WTC11 (cell line): ENCODE results near the gene CDSN. TPM values are rescaled to one million over a fixed set of nuclear protein-coding genes. Genes with fewer than 3 reads are reported as not detected.

Experiments used
- ATAC-seq: fragments of 200-7000 bp; cut with Tn5 transposase; 2 replicates; pipeline ENCODE4 v1.10.0; 2021; ENCODE audit warnings: mild to moderate bottlenecking, moderate library complexity
- CTCF ChIA-PET: fragments of 300-600 bp; sonication (Branson Sonifier 250); formaldehyde crosslinking; loops from one replicate; lab custom pipeline; 2021; ENCODE audit warnings: antibody characterized with exemption; lab: Charles Lee
- POLR2A ChIA-PET: fragments of 350-600 bp; sonication (Branson Sonifier 250); formaldehyde crosslinking; loops from one replicate; lab custom pipeline; 2021; ENCODE audit warnings: antibody characterized with exemption; lab: Charles Lee
- DNase-seq: peaks from one replicate; pipeline ENCODE4 v3.0.0; 2021; ENCODE audit warnings: low spot score
- H3K27ac Mint-ChIP-seq: 2 replicates; pipeline ENCODE4 v1.8.0; 2021; ENCODE audit warnings: mixed read lengths
- H3K27me3 Mint-ChIP-seq: 2 replicates; pipeline ENCODE4 v1.8.0; 2021; ENCODE audit warnings: low read depth, mild to moderate bottlenecking, moderate library complexity, mixed read lengths
- H3K36me3 Mint-ChIP-seq: 2 replicates; pipeline ENCODE4 v1.8.0; 2021; ENCODE audit warnings: mixed read lengths
- H3K4me1 Mint-ChIP-seq: 2 replicates; pipeline ENCODE4 v1.8.0; 2022; ENCODE audit warnings: mixed read lengths
- H3K4me3 Mint-ChIP-seq: 2 replicates; pipeline ENCODE4 v1.8.0; 2021; ENCODE audit warnings: mild to moderate bottlenecking, moderate library complexity, mixed read lengths
- H3K9me3 Mint-ChIP-seq: 2 replicates; pipeline ENCODE4 v1.8.0; 2021; ENCODE audit warnings: mixed read lengths
- ESRRA ChIP-seq: sonication (generic); formaldehyde crosslinking; IDR thresholded peaks from 2 replicates; pipeline ENCODE4 v1.8.1; 2022; ENCODE audit warnings: mild to moderate bottlenecking, missing genetic modification reagents, borderline replicate concordance
- ETV6 ChIP-seq: sonication (generic); formaldehyde crosslinking; IDR thresholded peaks from 2 replicates; pipeline ENCODE4 v1.8.1; 2022; ENCODE audit warnings: mild to moderate bottlenecking, missing genetic modification reagents
- FOXJ3 ChIP-seq: sonication (generic); formaldehyde crosslinking; IDR thresholded peaks from 2 replicates; pipeline ENCODE4 v1.9.0; 2021; ENCODE audit warnings: missing genetic modification reagents, mild to moderate bottlenecking, borderline replicate concordance
- FOXK1 ChIP-seq: sonication (generic); formaldehyde crosslinking; IDR thresholded peaks from 2 replicates; pipeline ENCODE4 v1.8.0; 2022; ENCODE audit warnings: mild to moderate bottlenecking, moderate library complexity, missing genetic modification reagents
- HMGA2 ChIP-seq: fragments of 250-450 bp; sonication (Bioruptor Pico); IDR thresholded peaks from 2 replicates; pipeline ENCODE4 v1.4.0; 2021; ENCODE audit warnings: mild to moderate bottlenecking, moderate library complexity
- IRF2 ChIP-seq: sonication (generic); formaldehyde crosslinking; IDR thresholded peaks from 2 replicates; pipeline ENCODE4 v1.8.0; 2022; ENCODE audit warnings: low read depth, missing genetic modification reagents, borderline replicate concordance
- MAX ChIP-seq: sonication (generic); formaldehyde crosslinking; IDR thresholded peaks from 2 replicates; pipeline ENCODE4 v1.8.0; 2022; ENCODE audit warnings: mild to moderate bottlenecking, missing genetic modification reagents
- MXD4 ChIP-seq: fragments of 250-450 bp; sonication (Bioruptor Pico); IDR thresholded peaks from 2 replicates; pipeline ENCODE4 v1.8.0; 2021; ENCODE audit warnings: mild to moderate bottlenecking, moderate library complexity, borderline replicate concordance
- NFE2L1 ChIP-seq: sonication (generic); formaldehyde crosslinking; IDR thresholded peaks from 2 replicates; pipeline ENCODE4 v1.8.1; 2023; ENCODE audit warnings: missing genetic modification reagents
- NFYB ChIP-seq: sonication (generic); formaldehyde crosslinking; conservative IDR thresholded peaks from 2 replicates; pipeline ENCODE4 v1.8.0; 2022; ENCODE audit warnings: low read depth, missing genetic modification reagents
- PRRX2 ChIP-seq: fragments of 250-450 bp; sonication (Bioruptor Pico); IDR thresholded peaks from 2 replicates; pipeline ENCODE4 v1.8.0; 2021; ENCODE audit warnings: mild to moderate bottlenecking
- RELA ChIP-seq: sonication (generic); formaldehyde crosslinking; IDR thresholded peaks from 2 replicates; pipeline ENCODE4 v1.8.1; 2022; ENCODE audit warnings: missing genetic modification reagents, mild to moderate bottlenecking, borderline replicate concordance
- TEAD1 ChIP-seq: sonication (generic); formaldehyde crosslinking; IDR thresholded peaks from 2 replicates; pipeline ENCODE4 v1.8.0; 2022; ENCODE audit warnings: mild to moderate bottlenecking, missing genetic modification reagents
- TEAD4 ChIP-seq: sonication (generic); formaldehyde crosslinking; IDR thresholded peaks from 2 replicates; pipeline ENCODE4 v1.8.0; 2022; ENCODE audit warnings: mild to moderate bottlenecking, missing genetic modification reagents
- ZMAT4 ChIP-seq: fragments of 250-450 bp; sonication (Bioruptor Pico); IDR thresholded peaks from 2 replicates; pipeline ENCODE4 v1.9.0; 2021; ENCODE audit warnings: mild to moderate bottlenecking
- ZNF121 ChIP-seq: sonication (generic); formaldehyde crosslinking; IDR thresholded peaks from 2 replicates; pipeline ENCODE4 v1.8.0; 2023; ENCODE audit warnings: missing genetic modification reagents
- ZNF219 ChIP-seq: sonication (generic); formaldehyde crosslinking; IDR thresholded peaks from 2 replicates; pipeline ENCODE4 v1.8.0; 2023; ENCODE audit warnings: missing genetic modification reagents, mild to moderate bottlenecking, borderline replicate concordance
- ZNF281 ChIP-seq: sonication (generic); formaldehyde crosslinking; IDR thresholded peaks from 2 replicates; pipeline ENCODE4 v1.8.0; 2023; ENCODE audit warnings: mild to moderate bottlenecking, missing genetic modification reagents
- ZNF423 ChIP-seq: fragments of 250-450 bp; sonication (Bioruptor Pico); IDR thresholded peaks from 2 replicates; pipeline ENCODE4 v2.1.2; 2022; ENCODE audit warnings: mild to moderate bottlenecking, moderate library complexity
- total RNA-seq: library from RNA; stranded (reverse); gene quantifications from 3 replicates; pipeline ENCODE4 v1.2.3, GENCODE V29; 2021
- TF ChIP-seq, protein P1 (sequence below): sonication (generic); formaldehyde crosslinking; conservative IDR thresholded peaks from 2 replicates; pipeline ENCODE4 v1.8.1; 2022; ENCODE audit warnings: mild to moderate bottlenecking, missing genetic modification reagents
- TF ChIP-seq, protein P2 (sequence below): sonication (generic); formaldehyde crosslinking; conservative IDR thresholded peaks from 2 replicates; pipeline ENCODE4 v1.8.1; 2023; ENCODE audit warnings: mild to moderate bottlenecking, low read depth, missing genetic modification reagents, moderate library complexity
- TF ChIP-seq, protein P3 (sequence below): sonication (generic); formaldehyde crosslinking; IDR thresholded peaks from 2 replicates; pipeline ENCODE4 v1.8.0; 2023; ENCODE audit warnings: missing genetic modification reagents
- TF ChIP-seq, protein P4 (sequence below): fragments of 200-600 bp; IDR thresholded peaks from 2 replicates; pipeline ENCODE4 v1.8.0; 2022; ENCODE audit warnings: antibody characterized with exemption
- TF ChIP-seq, protein P5 (sequence below): fragments of 250-450 bp; sonication (Bioruptor Pico); IDR thresholded peaks from 2 replicates; pipeline ENCODE4 v1.8.0; 2021; ENCODE audit warnings: mild to moderate bottlenecking

Gene CDSN
- total RNA-seq, 1 experiment from 2014 or later, result not detected

- POLR2A ChIA-PET, result interaction anchor here (0.6 to 0.7 kb wide), 2 partner anchors 22 to 538 kb away, joined by 4 to 6 read pairs; no protein-coding TSS in a partner anchor
- H3K4me3 Mint-ChIP-seq, result no peak overlapping the region
- H3K27ac Mint-ChIP-seq, result no peak overlapping the region
- CTCF ChIA-PET, result interaction anchor here (0.6 to 1.4 kb wide), 7 partner anchors 9 to 1715 kb away, joined by 3 to 4 read pairs (median 3); no protein-coding TSS in a partner anchor
- TF ChIP-seq FOXJ3 (CRISPR knock-in tag) (no peak), ZNF423 (CRISPR knock-in tag) (no peak), ZNF281 (CRISPR knock-in tag) (no peak), TEAD1 (no peak), NFYB (CRISPR knock-in tag) (no peak), ZNF219 (CRISPR knock-in tag) (no peak), FOXK1 (CRISPR knock-in tag) (no peak), TEAD4 (no peak)
- TF ChIP-seq, protein P1, sequence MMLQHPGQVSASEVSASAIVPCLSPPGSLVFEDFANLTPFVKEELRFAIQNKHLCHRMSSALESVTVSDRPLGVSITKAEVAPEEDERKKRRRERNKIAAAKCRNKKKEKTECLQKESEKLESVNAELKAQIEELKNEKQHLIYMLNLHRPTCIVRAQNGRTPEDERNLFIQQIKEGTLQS, result no peak
- no peaks in the 10 kb centered on the region for H3K9me3 Mint-ChIP-seq
- peaks cover 21% of the 10 kb centered on the region for H3K4me1 Mint-ChIP-seq
- DNase-seq, result no peak
- peaks cover 52% of the 10 kb centered on the region for H3K36me3 Mint-ChIP-seq
- no peak for ATAC-seq
- H3K27me3 Mint-ChIP-seq, result no peaks in the 10 kb centered on the region
These were observed 32.5 kb upstream of the CDSN start for GRCh38 chr6:31152781-31153180.

- peaks cover 57% of the 10 kb centered on the region for H3K36me3 Mint-ChIP-seq
- H3K27me3 Mint-ChIP-seq, result no peaks in the 10 kb centered on the region
- POLR2A ChIA-PET, result interaction anchor here (1.3 kb wide), 1 partner anchor 20 kb away, joined by 3 read pairs; no protein-coding TSS in a partner anchor
- DNase-seq (no peak), ATAC-seq (no peak)
- H3K4me3 Mint-ChIP-seq, result no peak overlapping the region
- H3K4me1 Mint-ChIP-seq, result 0 out of 2 replicates have a peak, but pooled peaks cover 10% of the 10 kb centered on the region
- no peaks in the 10 kb centered on the region for H3K9me3 Mint-ChIP-seq
- CTCF ChIA-PET, result interaction anchor here (0.6 to 1.5 kb wide), 5 partner anchors 9 to 217 kb away, joined by 3 to 4 read pairs (median 3); partner anchors contain the start of gene TCF19
- H3K27ac Mint-ChIP-seq, result no peak overlapping the region
- TF ChIP-seq ESRRA (no peak), ZNF121 (CRISPR knock-in tag) (no peak), MAX (CRISPR knock-in tag) (no peak), ZMAT4 (no peak), HMGA2 (CRISPR knock-in tag) (no peak), IRF2 (CRISPR knock-in tag) (no peak), PRRX2 (CRISPR knock-in tag) (no peak), MXD4 (CRISPR knock-in tag) (no peak), RELA (CRISPR knock-in tag) (no peak), NFE2L1 (CRISPR knock-in tag) (no peak), ETV6 (no peak), FOXJ3 (CRISPR knock-in tag) (no peak)
- TF ChIP-seq, protein P2, sequence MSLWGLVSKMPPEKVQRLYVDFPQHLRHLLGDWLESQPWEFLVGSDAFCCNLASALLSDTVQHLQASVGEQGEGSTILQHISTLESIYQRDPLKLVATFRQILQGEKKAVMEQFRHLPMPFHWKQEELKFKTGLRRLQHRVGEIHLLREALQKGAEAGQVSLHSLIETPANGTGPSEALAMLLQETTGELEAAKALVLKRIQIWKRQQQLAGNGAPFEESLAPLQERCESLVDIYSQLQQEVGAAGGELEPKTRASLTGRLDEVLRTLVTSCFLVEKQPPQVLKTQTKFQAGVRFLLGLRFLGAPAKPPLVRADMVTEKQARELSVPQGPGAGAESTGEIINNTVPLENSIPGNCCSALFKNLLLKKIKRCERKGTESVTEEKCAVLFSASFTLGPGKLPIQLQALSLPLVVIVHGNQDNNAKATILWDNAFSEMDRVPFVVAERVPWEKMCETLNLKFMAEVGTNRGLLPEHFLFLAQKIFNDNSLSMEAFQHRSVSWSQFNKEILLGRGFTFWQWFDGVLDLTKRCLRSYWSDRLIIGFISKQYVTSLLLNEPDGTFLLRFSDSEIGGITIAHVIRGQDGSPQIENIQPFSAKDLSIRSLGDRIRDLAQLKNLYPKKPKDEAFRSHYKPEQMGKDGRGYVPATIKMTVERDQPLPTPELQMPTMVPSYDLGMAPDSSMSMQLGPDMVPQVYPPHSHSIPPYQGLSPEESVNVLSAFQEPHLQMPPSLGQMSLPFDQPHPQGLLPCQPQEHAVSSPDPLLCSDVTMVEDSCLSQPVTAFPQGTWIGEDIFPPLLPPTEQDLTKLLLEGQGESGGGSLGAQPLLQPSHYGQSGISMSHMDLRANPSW (CRISPR knock-in tag), result no peak
- TF ChIP-seq, protein P3, sequence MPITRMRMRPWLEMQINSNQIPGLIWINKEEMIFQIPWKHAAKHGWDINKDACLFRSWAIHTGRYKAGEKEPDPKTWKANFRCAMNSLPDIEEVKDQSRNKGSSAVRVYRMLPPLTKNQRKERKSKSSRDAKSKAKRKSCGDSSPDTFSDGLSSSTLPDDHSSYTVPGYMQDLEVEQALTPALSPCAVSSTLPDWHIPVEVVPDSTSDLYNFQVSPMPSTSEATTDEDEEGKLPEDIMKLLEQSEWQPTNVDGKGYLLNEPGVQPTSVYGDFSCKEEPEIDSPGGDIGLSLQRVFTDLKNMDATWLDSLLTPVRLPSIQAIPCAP (CRISPR knock-in tag), result no peak
- TF ChIP-seq, protein P4, sequence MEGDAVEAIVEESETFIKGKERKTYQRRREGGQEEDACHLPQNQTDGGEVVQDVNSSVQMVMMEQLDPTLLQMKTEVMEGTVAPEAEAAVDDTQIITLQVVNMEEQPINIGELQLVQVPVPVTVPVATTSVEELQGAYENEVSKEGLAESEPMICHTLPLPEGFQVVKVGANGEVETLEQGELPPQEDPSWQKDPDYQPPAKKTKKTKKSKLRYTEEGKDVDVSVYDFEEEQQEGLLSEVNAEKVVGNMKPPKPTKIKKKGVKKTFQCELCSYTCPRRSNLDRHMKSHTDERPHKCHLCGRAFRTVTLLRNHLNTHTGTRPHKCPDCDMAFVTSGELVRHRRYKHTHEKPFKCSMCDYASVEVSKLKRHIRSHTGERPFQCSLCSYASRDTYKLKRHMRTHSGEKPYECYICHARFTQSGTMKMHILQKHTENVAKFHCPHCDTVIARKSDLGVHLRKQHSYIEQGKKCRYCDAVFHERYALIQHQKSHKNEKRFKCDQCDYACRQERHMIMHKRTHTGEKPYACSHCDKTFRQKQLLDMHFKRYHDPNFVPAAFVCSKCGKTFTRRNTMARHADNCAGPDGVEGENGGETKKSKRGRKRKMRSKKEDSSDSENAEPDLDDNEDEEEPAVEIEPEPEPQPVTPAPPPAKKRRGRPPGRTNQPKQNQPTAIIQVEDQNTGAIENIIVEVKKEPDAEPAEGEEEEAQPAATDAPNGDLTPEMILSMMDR, result no peak
- TF ChIP-seq, protein P5, sequence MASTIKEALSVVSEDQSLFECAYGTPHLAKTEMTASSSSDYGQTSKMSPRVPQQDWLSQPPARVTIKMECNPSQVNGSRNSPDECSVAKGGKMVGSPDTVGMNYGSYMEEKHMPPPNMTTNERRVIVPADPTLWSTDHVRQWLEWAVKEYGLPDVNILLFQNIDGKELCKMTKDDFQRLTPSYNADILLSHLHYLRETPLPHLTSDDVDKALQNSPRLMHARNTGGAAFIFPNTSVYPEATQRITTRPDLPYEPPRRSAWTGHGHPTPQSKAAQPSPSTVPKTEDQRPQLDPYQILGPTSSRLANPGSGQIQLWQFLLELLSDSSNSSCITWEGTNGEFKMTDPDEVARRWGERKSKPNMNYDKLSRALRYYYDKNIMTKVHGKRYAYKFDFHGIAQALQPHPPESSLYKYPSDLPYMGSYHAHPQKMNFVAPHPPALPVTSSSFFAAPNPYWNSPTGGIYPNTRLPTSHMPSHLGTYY (CRISPR knock-in tag), result no peak
These were observed 29.7 kb upstream of the CDSN start for GRCh38 chr6:31149827-31150447.
